IPS-18c (cell line): ENCODE measurements around the gene YRDC.
"Not testable (repeated sequence)": the region's sequence is repeated elsewhere in the genome, so short reads cannot be mapped to it uniquely, and the experiment has no call there.

Experiments
- H3K4me3 ChIP-seq: 2 replicates; pipeline ENCODE4 v1.7.0; 2013; ENCODE audit warnings: low read depth, mild to moderate bottlenecking, low read length, moderate library complexity; ENCODE audit not compliant: insufficient read depth
- H3K9me3 ChIP-seq: one replicate; pipeline ENCODE4 v1.6.1; 2013; ENCODE audit warnings: mild to moderate bottlenecking, low read length, moderate library complexity; ENCODE audit not compliant: control insufficient read depth, insufficient read depth

YRDC gene

DNA sequence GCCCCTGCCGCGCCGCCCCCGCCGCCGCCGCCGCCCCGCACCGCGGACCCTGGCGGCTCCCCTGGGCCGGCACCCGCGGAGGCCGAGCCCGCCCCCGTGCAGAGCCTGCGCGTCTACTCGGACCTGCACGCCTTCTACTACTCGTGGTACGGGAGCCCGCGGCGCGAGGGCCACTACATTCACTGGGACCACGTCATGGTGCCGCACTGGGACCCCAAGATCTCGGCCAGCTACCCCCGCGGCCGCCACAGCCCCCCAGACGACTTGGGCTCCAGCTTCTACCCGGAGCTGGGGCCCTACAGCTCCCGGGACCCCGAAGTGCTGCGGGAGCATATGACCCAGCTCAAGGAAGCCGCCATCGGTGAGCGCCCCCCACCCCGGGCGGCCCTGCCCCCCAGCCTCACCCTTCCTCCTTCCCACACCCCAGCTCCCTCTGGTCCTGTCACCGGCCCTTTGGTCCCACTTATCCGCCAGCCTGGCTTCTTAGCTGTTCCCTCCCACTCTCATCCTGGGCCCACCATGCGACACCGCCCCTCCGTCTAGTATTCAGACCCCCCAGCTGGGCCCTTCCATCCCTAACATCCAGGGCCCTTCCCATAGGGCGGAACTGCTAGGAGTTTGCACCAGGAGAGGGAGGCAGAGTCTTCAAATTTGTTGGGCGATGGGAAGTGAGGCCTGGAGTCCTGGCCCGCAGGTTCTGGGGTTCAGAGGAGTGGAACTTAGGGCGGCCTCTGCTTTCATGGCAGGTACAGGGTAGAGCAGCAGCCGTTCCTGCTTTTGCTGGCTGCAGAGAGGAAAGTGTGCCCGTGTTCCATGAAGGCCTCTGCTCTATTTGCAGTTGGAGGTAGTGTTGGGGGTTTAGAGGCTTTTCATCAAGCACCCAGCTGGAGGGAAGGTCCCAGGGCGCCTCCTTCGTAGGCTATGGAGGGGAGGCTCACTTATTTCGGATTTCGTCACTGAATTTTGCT is 13.4 kb downstream of the YRDC start:
- Histone ChIP-seq H3K9me3 (no peaks in the 10 kb centered on the region), H3K4me3 (peak overlapping the region; percentile 51)

DNA sequence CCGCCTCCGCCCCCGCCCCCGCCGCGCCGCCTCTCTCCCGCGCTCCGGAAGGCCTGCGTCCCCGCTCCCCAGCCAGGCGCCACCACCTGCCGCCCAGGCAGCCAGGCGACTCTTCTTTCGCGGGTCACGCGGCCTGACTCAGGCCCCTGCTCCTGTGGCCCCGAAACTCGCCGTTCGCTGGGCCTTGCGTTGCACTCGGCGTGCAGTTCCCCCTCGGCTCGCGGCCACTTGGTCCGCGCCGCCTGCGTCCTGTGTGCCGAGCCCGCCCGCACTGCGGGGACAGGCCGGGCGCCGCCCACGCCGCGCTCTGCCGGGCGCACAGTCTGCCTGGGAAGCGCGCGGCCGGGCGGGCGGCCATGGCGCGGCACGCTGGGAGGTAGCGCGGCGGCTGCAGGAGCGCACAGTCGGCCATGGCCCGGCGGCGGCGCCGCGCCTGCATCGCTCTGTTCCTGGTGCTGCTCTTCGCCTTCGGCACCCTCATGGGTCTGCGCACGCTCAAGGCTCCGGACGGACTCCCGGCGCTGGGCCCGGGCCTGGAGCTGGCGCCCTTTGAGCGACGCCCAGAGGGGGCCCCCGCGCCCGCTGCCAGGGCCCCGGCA is 14.1 kb downstream of the YRDC start, which contains the start of gene MANEAL:
MANEAL (plus strand) TSS at position 75 of the 599 bp plus-strand sequence; CDS start at position 411, 336 bp downstream.
- Histone ChIP-seq H3K9me3 (no peaks in the 10 kb centered on the region), H3K4me3 (peak within 1 kb of the TSS; percentile 67)

DNA sequence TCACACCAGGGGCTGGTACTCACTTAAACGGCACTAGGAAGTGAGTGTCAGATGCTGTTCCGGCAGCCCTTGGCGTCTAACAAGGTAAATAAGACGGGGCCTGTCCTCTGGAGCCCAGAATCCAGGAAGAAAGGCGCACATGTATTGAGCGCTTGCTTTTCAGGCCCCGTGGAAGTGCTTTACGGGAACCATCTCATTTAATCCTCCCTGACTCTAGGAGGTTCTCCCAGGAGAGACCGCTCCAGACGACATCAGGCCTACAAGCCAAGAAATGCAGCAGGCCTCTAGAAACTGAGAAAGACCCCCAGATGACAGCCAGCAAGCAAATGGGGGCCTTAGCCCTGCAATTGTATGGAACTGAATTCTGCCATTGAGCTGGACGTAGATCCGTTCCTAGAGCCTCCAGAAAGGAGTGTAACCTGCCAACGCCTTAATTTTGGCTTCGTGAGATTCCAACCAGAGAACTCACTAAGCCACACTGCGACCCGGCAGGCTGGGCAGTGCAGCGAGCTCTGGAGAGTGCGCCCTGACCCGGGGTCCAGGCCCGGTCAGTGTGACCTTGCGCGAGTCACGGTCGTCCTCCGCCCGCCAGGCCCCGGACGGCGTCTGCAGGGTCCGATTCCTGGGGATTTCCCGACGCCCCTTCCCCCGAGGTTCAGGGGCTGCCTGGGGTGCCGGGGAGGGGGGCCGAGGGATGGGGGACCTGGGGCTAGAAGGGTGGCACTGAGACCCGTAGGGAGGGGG is 14.9 kb downstream of the YRDC start:
- Histone ChIP-seq H3K4me3 (peak overlapping the region; percentile 34), H3K9me3 (no peaks in the 10 kb centered on the region)

DNA sequence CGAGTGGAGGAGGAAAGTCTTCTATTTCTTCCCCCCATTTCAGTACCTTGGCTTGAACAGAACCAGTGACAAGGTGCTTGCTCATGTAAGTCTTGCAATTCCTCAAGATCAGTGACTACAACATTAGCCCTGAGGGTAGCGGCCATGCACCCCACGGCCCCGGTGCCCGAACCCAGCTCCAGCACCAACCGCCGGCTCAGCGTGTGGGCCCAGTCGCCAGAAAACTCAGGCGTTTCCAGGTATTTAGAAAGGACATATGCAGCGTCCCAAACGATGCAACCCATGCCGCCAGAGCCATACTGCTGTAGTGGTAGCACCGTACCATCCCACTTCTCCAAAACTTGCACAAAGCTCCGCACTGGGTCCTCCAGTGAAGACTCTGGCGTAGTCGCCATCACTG is 25.5 kb downstream of the YRDC start:
- Histone ChIP-seq H3K9me3 (no peaks in the 10 kb centered on the region), H3K4me3 (no peak overlapping the region)

DNA sequence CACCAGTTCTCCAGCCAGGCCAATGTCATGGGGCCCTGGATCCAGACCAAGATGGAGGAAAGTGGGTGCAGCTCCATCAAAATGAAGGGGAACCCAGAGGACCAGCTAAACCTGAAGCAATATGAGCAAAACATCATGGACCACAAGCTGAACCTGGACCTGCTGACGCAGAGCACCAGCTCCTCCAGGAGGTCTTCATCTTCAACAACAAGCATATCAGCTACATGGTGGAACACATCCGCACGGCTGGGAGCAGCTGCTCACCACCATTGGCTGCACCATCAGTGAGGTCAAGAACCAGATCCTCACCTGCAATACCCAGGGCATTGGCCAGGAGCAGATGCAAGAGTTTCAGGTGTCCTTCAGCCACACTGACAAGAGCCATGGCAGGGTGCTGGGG is 29.4 kb downstream of the YRDC start:
- H3K4me3 ChIP-seq: no peak overlapping the region
- no peaks in the 10 kb centered on the region for H3K9me3 ChIP-seq

DNA sequence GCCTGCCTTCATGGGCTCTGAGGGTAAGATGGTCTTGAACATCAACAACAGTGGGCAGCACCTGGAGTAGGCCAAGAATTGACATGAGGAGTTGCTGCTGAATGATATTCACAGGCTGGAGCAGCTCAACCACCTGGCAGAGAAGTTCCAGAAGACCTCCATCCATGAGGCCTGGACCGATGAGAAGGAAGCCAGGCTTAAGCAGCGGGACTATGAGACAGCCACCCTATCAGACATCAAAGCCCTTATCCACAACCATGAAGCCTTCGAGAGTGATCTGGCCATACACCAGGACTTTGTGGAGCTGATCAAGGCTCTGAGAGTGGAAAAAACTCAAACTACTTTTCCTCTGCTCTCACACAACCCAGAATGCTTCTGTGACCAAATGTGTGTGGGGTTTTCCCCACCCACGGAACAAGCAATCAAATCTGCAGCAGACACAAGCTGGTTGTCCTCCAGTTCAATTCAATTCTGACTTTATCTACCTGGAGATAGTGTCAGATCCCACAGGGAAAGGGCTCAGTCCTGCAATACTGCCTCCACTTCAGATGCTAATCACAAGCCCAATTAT is 31.0 kb downstream of the YRDC start:
- no peaks in the 10 kb centered on the region for H3K9me3 ChIP-seq

DNA sequence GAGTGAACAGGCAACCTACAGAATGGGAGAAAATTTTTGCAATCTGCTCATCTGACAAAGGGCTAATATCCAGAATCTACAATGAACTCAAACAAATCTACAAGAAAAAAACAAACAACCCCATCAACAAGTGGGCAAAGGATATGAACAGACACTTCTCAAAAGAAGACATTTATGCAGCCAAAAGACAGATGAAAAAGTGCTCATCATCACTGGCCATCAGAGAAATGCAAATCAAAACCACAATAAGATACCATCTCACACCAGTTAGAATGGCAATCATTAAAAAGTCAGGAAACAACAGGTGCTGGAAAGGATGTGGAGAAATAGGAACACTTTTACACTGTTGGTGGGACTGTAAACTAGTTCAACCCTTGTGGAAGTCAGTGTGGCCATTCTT is 36.6 kb downstream of the YRDC start:
- H3K4me3 ChIP-seq, H3K9me3 ChIP-seq: not testable (repeated sequence)

More for the DNA sequence above, 31.0 kb downstream of the YRDC start:
- no peak overlapping the region for H3K4me3 ChIP-seq

DNA sequence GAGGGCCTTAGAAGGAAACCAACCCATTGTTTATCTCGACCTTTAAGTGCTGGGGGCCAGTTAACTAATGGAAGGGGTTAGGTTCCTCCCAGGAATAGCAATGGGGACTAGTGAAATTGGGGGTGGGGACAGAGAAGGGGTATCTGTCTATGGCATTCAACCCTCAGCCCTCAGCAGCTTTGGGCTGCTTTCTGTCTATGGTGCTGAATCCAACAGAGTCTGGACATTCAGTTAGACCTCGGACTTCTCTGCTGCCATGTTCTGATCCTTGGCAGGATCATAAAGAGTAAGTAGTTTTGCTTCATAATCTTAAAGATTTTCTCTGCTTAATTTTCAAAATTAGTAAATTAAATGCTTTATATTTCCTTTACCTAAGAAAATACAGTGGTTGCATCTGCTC is 40.5 kb downstream of the YRDC start:
- H3K9me3 ChIP-seq: no peaks in the 10 kb centered on the region

DNA sequence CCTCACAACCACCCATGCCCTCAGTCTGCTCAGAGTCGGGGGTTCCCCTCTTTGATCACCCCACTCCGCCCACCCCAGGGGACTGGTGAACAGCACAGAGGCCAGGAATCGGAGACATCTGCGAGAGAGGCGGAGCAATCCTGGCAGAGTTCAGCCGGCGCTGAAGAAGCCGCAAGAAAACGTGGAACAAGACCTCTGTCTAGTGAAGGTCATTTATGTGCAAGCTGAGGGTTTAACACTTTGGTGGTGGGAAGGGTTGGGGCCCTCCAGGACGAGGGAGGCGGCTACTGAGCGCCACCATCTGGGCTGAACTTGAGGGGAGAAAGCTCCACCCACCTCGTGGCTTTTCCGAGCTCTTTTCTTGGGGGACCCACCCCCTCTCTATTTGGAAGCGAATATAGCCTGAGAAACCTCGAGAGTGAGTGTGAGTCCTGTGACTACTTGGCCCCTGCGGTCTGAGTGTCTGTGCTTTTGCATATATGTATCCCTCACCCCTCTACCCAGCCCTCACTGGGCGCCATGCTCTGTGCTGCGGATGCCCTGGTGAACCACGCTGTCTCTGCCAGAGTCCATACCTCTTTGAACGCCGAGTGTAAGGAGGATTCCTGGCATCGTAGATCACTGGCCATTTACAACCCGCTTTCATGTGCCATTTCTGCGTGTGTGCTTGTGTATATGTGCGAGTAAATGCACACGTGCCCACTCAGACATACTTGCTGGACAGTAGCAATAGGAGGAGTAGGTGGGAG is 41.9 kb downstream of the YRDC start:
- H3K4me3 ChIP-seq: peak overlapping the region; percentile 42
- H3K9me3 ChIP-seq: no peaks in the 10 kb centered on the region

More for the DNA sequence above, 40.5 kb downstream of the YRDC start:
- H3K4me3 ChIP-seq: no peak overlapping the region

DNA sequence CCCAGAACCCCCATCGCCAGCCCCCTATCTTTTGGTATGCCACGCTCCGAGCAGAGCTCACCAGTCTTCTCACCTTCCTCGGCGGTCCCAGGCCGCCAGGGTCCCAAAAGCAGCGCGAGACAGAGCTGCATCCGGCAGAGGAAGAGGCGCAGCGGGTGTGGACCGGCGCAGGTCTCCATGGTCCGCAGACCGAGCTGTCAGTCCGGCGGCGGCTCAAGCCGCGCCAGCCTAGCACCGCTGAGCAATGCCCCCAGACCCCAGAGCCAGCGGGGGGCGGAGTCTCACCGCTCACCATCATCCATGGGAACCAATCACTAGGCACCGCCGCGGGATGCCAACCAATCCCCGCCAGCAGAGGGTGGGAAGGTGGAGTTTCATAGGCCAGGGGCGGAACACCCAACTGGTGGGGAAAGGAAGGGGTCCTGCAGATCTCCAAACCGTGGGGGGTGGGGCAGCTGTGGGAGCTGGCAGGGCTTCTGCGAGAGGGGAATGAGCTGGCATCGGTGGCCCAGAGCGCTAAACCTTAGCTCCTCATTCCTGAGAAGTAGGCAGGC is 43.0 kb downstream of the YRDC start, which contains the start of gene EPHA10:
EPHA10 (minus strand) TSS at position 233 of the 554 bp plus-strand sequence; CDS start at position 179, 54 bp downstream.
- Histone ChIP-seq H3K4me3 (peak within 1 kb of the TSS; percentile 42), H3K9me3 (no peaks in the 10 kb centered on the region)

DNA sequence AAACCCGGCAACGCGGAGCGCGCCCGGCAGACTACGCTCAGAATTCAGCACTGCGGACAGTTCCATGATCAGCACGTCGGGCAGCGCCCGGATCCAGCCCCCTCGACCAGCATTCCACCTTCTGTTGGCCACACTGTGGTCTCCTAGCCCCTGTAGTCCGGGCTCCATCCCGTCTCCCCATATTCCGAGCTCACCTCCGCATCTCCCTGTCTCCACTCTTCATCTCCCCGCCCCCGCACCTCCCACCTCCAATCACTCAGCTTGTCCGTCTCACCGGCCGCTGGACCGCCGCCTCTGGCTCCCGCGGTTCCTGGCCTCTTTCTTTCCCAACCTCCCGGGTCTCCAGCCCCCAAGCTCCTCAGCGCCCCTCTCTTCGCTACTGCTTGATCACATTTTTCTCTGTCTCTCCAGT is 43.6 kb downstream of the YRDC start:
- Histone ChIP-seq H3K4me3 (0 out of 2 replicates have a peak overlapping the region, but pooled peaks have one; percentile 42), H3K9me3 (no peaks in the 10 kb centered on the region)

DNA sequence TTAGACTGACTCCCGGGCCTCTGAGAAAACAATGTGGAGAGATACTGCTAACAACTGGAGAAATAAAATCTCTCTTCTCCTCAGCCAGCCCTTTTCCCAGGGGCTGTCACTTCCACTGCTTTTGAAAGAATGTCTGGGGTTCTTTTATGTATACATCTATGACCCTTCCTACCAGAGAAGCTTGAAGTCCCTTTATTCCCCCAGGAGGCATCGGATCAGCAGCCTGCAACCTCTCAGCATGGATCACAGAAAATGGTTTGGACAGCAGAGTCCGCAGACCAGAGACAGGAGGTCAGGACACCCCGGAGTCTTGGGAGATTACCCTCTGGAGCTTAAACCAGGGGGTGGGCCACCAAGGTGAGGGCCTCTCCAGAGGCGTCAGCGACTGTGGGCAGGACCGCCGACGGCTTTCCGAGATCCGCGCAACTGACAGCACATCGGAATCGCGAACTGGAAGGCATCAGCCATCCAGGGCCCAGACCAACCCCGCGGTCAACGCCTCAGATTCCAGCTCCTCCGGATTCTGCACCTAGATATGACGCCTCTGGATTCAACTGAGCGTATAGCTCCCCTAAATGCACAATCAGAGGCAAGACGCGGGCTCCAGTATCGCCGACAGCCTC is 44.1 kb downstream of the YRDC start:
- no peak overlapping the region for H3K4me3 ChIP-seq
- no peaks in the 10 kb centered on the region for H3K9me3 ChIP-seq

DNA sequence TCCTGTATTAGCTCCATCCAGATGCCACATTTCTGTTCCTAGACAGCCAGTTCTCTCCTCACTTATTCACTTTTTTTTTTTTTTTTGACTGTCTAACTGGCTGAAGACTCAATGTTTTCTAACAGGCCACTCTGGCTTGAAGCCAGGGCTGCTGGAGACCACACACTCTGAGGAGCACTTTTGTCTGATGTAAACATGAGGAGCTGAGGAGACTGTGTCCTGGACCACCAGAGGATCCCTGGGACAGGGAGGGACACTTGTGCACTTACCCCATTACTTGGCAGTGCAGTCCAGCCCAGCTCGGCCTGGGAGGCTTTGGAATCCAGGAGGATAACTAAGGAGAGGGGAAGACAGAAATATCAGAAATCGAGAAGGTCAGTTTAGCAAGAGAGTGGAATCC is 45.5 kb downstream of the YRDC start:
- no peaks in the 10 kb centered on the region for H3K9me3 ChIP-seq
- H3K4me3 ChIP-seq: no peak overlapping the region

DNA sequence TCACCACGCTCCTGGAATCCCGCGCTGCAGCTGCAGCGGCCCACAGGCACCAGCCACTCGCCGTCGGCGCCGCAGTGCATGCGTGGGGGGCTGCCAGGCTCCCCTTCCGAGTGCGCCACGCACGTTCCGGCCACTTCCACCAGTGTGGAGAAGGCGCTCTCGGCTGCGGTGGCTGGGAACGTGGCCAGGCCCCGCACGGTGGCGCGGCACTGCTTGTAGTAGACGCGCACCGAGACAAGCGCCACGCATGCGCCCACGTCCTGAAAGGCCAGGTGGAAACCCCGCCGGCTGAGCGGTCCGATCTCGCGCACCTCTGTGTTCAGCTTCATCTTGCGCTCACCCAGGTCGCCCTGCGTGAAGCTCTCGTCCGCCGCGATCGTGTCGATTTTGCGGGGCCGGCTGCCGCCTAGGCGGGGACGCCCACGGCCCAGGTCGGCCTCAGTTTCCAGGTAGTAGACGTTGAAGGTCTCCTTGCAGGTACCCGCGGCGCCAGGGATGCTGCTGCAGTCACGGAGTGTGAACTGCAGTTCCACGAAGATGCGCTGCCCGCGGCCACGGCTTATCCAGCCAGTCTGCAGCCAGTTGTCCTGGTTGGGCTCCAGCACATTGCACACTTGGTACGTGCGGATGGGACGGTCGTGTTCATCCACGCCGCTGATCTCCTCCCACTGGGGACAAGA is 46.5 kb downstream of the YRDC start:
- Histone ChIP-seq H3K4me3 (no peak overlapping the region), H3K9me3 (no peaks in the 10 kb centered on the region)

DNA sequence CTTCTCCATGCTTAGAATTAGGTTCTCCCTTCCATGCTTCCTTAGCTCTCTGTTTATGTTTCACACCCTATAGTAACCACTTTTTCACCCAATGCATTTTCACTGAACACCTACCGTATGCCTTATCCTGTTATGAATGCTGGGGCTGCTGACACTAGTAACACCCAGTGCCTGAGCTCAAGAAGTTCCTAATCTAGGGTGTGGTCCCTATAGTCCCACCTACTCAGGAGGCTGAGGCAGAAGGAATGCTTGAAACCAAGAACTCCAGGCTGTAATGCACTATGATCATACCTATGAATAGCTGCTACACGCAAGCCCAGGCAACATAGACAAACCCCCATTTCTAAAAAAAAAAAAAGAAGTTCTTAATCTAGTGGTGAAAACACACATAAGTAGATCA is 48.6 kb downstream of the YRDC start:
- H3K4me3 ChIP-seq: no peak overlapping the region

More for the DNA sequence above, 48.6 kb downstream of the YRDC start:
- H3K9me3 ChIP-seq: no peaks in the 10 kb centered on the region
